C4-2B (cell line): ENCODE measurements around the gene FOXN3.

Experiments
- ZFX ChIP-seq: fragments of 450-650 bp; IDR thresholded peaks from 2 replicates; pipeline ENCODE4 v1.6.1; 2017
- TF ChIP-seq, protein P1 (sequence below): fragments of 450-650 bp; conservative IDR thresholded peaks from 2 replicates; pipeline ENCODE4 v1.5.1; 2017; ENCODE audit warnings: mild to moderate bottlenecking

DNA sequence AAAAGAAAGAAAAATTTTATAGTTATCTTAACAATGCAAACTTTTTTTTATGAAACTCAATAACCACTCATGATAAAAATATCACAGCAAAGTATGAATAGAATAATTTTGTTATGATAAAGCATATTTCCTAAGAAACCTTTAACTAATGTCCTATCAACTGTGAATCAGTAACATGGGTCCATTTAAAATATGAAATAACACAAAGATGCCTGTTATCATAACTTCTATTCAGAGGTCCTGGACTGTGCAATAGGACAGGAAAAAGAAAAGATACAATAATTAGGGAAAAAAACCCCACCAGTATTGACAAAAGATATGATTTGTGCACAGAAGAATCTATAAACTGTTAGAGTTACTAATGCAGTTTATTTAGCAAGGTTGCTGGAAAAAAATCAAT lies 245.4 kb downstream of the FOXN3 start:
- TF ChIP-seq, protein P1, sequence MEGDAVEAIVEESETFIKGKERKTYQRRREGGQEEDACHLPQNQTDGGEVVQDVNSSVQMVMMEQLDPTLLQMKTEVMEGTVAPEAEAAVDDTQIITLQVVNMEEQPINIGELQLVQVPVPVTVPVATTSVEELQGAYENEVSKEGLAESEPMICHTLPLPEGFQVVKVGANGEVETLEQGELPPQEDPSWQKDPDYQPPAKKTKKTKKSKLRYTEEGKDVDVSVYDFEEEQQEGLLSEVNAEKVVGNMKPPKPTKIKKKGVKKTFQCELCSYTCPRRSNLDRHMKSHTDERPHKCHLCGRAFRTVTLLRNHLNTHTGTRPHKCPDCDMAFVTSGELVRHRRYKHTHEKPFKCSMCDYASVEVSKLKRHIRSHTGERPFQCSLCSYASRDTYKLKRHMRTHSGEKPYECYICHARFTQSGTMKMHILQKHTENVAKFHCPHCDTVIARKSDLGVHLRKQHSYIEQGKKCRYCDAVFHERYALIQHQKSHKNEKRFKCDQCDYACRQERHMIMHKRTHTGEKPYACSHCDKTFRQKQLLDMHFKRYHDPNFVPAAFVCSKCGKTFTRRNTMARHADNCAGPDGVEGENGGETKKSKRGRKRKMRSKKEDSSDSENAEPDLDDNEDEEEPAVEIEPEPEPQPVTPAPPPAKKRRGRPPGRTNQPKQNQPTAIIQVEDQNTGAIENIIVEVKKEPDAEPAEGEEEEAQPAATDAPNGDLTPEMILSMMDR: no peak
- no peak for TF ChIP-seq ZFX
